Astrocyte of the hippocampus (primary cell): ENCODE data around the gene SSBP3.

Source experiments
- DNase-seq: peaks from one replicate; pipeline ENCODE4 v3.0.0; 2011; ENCODE audit warnings: low read depth, low spot score

The SSBP3 gene

DNA sequence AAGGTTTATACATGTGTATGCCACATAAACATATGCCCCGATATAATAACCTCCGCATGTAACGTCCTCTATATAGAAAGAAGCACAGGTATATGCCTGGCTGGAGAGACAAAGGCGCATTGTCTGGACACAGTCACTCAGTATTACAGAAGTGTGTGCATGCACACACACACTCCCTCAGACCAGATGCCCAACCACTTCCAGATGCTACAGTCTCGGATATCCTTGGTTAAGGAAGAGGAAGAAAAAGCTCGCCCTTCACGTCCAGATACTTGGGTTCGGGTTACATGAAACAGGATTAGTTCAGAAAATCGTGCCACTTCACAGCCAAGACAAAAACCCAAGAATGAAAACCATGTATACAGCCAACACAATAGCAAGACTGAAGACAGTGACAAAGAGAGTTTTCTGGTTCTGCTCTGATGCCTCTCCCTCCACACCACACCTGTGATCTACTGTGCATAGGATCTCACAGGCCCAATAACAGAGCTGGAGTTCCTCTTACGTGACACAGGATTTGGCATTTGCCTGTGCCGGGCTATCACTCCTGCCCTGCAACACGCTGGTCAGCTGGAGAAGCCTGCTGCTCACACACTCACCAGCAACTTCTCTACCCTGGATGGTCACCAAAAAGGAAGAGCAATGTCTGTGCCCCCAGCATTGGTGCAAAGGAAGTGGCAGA lies 75.0 kb downstream of the SSBP3 start:
- DNase-seq = no peak

GRCh38 chr1:54329312-54330003 lies 76.7 kb downstream of the SSBP3 start:
- DNase-seq = no peak

GRCh38 chr1:54328066-54328636 lies 78.0 kb downstream of the SSBP3 start:
- DNase-seq = no peak

- DNase-seq = no peak
Measured at GRCh38 chr1:54327386-54328065, 78.7 kb downstream of the SSBP3 start.

GRCh38 chr1:54326543-54327385 lies 79.4 kb downstream of the SSBP3 start:
- DNase-seq = no peak

DNA sequence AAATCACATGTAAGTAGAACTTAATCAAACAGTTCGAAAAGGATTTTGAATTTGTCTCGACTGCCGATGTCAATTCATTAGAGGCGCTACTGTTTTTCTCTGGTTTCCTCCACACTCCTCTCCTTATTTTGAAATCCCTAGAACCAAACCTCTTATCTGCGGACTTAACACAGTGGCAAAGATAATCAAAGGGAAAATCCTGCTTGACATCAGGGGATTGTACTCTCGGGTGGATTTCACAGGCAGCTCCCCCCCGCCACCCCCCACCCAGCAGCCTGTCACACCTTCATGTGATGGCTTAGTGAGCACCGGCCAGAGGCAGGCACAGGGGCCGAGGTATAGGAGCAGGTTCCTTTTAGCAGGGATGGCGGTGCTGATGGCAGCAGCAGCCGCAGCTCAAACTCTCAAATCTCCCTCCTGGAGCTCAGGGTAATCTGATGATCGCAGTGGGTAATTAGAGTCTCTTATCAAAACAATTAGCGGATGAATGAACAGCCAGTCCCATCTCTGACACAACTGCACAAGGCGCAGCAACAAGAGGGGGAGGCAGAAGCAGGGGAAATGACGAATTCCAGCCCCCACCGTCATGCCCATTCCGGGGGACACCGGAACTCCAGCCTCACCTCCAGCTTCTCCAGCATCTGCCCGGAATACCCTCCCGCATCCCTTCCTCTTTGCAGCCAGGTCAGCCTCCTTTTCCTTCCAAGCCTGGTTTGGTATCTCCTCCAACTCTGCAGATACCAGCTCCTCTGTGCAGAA lies 80.3 kb downstream of the SSBP3 start:
- DNase-seq = no peak

DNA sequence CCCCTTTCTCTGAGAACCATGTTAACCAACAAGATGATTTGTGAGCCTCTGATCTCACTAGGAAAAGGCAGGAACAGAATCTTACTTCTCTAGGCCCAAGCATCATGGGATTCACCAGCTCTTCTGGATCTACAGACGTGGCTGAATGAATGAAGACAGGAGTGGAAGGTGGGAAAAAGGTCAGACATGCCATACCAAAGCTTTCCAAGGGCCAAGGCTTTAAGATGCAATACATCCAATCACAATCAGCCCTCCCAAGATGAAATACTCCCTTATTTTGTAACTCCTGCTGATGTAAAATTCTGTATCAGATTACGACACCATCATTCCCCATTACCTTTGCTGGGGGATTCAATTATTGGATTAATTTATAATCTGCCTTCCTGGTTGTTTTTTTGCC lies 80.9 kb downstream of the SSBP3 start:
- DNase-seq = no peak

DNA sequence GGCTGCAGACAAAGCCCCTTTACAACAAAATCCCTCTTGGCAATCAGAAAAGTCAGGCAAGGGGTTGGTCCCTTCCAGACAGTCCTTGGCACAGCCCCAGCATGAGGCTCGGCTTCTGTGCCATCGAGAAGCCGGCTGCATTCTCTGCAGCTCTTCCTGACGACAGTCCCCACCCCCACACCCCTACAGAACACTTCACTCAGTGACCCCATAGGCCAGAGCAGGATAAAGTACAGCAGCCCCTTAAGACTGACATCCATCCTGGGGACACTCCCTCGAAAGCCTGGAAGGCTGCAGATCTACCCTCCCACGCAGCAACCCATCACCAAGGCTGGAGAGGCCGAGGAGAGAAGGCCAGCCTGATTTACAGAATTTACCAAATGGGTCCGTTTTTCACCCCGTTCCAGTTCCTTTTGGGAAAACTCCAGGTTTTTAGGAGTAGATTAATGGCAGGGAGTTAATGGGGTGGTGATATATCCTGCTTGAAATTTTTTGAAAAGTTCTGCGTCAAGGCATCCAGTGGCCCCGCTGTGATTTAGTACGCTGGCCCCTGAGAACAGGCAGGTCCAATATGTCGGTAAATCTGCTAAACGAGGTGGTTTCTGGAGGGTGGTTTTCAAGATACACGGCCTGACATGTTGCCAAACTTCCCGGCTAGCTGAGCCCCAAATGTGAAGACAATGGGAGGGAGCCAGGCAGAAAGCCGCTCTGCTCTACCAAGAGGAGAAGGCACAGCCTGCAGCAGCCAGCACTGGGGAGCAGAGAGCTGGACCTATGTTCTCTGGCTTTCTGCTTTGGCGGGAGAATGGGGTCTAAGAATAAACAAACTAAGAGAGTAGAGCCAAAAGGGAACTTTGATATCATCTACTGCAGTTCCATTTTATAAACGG lies 81.7 kb downstream of the SSBP3 start:
- DNase-seq = no peak

DNA sequence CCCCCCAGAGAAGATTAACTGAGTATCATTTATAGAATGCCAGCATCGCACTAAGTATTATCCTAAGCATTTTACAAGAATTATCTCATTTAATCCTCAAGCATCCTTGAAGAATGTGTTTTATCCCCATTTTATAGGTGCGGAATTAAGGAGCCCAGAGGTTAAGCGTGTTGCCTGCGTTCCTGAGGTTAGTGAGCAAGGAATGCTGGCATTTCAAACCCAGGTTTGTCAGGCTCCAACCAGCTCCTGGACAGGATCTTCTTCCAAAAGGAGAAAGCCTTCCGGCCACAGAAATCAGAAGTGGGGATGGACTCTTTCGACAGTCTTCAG lies 82.3 kb downstream of the SSBP3 start:
- DNase-seq = no peak

DNA sequence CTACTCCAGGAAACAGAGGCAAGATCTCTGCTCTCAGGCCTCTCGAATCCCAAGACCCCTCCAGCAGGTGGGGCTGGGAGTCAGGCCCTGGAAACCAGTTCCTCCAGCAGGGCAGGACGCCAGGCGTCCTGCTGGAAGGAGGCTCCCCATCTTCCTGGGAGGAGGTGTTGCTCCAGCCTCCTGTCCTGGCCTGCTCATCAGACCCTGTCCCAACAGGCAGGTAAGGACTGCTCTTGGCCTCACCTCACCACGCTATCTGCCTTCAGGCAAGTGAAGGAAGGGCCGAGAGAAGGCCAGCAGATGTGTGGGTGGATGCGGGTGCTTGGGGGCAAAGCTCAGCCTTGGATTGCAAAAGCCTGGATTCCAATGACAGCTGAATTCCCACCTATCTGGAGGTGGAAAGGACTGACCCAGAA lies 82.9 kb downstream of the SSBP3 start:
- DNase-seq = no peak

DNA sequence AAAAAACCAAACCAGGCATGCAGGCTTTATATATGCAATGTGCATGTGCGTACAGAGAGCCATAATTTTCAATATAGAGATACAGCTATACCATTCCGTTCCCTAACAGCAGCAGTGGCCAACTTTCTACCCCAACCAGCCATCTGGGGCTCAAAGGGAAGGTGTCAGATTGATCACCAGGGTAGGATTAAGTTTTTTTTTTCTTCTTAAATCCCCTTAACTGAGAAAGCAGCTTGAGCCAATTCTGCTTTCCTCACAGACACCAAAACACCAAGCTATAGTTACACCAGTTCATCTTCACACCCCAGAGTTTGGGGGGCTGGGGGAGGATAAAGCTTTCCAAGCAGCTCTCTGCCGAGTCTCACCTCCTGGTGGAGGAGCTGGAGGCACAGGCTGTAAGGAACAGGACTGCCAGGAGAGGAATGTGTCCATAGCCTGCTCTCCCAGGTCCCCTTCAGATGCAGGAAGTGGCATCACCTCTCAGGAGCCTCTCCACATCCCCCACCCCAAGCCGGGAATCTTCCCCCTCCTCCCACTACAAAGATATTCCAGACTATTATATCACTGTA lies 87.9 kb downstream of the SSBP3 start:
- no peak for DNase-seq

DNA sequence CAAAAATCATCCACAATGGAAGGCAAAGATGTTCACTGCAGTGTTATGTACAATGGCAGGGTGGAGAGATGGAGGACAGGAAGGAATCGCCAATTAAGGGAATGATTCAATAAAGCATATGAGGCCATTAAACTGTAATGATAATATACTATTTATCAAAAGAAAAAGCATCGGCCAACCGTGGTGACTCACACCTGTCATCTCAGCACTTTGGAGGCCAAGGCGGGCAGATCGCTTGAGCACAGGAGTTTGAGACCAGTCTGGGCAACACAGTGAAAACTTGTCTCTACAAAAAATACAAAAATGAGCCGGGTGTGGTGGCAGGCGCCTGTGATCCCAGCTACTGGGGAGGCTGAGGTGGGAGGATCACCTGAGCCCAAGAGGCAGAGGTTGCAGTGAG lies 89.1 kb downstream of the SSBP3 start:
- DNase-seq = no peak

GRCh38 chr1:54315099-54315498 lies 91.1 kb downstream of the SSBP3 start:
- no peak for DNase-seq

DNA sequence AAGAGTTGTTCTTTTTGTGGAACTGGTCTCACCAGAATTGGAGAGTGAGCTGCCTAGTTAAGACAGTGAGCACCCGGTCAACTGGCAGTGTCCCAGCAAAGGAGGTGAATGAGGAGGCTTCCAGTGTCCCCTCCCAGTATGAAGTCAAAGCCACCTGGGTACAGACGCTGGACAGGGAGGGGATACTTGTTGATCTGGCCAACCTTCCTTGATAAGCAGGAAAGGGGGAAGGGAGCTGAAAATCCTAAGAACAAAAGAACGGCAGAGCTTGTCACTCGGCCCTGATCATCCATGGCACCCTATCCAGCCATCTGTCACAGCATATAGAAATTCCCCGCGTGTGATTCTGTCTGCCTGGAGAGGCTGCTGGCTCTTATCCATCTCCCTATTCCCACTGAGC lies 91.5 kb downstream of the SSBP3 start:
- no peak for DNase-seq

- peak; percentile 54 for DNase-seq
Measured at GRCh38 chr1:54312796-54313316, 93.3 kb downstream of the SSBP3 start.

DNA sequence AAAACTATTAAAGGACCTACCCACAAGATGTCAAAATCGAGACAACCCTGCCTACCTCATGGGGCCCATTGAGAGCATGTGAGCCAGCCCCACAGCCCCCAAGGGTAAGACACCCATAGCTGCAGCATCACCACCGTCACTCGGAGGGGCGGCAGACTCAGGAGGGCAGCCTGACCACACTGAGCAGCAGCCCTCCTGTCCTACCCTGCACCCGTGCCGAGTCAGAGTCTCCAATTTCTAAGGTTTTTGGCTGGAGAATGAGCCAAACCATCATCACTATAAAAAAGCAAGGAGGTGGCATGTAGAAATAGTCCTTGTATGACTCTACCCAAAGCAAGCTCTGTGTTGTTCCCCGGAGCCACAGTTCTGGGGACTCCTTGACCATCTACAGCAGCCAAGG lies 94.7 kb downstream of the SSBP3 start:
- DNase-seq = no peak

GRCh38 chr1:54310439-54311328 lies 95.5 kb downstream of the SSBP3 start:
- DNase-seq = peak; percentile 63

- DNase-seq = no peak
Measured at GRCh38 chr1:54309631-54310366, 96.4 kb downstream of the SSBP3 start.
